ENCODE results near the gene FANCF.

Gene FANCF

DNA sequence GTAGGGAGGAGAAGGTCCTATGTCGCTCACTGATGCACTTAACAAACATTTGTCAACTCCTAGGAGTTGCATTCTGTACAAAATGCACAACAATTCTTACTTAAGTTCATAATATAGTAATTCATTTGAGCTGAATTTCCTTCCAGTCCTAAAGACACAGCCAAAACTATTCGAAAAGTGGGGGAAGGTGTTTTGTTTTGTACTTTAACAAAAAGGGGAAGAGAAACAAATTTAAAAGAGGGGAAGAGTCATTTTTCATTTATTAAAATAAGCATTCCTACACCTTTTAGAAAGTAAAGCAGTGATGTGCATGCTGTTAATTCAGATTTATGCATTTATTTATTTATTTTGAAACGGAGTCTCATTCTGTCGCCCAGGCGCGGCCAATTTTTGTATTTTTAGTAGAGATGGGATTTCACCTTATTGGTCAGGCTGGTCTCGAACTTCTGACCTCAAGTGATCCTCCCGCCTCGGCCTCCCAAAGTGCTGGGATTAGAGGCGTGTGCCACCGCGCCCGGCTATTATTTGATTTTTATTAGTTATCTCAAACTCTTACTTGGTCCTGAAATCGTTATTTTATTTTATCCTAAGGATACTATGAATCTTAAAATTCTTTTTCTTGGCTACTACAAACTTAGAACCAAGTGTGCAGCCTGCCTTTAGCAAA lies 1.1 kb upstream of the FANCF start:
- in situ Hi-C loops (cut with MboI; ENCODE audit: low sequenced_read_pairs), result no loop called here

DNA sequence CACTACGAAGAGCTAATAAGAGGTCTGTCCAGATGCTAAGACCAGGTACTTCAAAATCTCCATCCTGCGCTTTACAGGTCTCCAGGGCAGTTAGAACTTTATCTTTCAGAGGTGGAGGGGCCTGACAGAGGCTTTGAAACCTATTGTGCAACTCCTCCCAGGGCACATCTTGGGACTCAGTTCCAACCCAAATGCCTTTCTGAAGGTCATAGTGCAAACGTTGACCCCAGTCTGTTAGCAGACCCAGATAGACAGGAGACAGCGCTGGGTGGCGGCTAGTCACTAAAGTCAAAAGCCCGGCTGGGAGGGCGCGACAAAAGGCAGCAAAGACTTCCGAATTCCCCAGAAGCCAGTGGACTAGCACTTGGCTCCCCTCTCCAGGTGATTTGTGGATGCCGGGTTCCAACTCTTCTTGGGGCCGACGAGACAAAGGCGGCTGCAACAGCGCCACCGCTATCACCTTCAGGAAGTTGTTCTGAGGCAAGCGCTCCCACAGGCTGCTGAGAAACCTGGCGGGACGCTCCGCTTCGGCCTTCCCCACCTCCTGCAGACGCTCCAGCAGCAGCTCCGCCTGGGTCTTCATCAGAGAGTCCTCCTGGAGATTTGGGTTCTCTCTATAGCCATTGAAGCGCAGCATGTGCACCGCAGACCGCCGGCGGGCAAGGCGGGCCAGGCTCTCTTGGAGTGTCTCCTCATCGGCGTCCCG lies 728 bp downstream of the FANCF start:
- in situ Hi-C loops (cut with MboI; ENCODE audit: low sequenced_read_pairs), result no loop called here

DNA sequence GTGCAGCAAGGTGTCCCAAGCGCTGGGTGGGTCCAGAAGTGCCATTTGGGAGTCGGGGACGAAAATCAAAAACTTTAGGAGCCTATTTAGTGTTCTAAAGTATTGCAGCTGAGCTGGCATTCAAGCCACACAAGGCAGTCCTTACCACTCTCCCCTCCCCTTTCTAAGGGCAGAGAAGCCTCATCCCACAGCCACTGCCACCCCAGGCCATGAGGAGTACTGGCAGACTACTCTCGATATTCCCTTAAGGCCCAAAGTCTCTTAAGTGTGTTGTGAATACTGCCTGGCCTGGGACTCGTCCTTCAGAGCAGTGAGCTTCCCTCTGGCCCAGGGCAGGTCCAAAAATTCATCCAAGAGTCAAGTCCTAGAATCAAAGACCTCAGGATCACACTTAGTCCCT lies 7.8 kb downstream of the FANCF start:
- in situ Hi-C loops (cut with MboI; ENCODE audit: low sequenced_read_pairs), result no loop called here

DNA sequence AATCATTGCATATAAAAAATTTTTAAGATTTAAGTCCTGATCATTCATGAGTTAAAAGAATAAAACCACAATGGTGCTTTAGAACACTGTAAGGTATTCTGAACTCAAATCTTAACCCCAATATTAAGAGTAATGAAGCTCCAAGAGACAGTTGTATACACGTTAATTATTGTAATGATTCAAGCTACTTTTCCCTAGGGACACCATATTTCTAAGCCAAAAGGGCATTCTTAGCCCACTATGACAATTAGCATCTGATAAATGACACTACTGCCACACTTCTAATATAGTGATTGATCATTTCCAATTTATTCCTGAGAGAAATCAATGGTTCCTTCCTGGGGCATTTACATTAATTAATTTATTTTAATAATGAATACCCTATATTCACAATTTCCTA lies 21.7 kb downstream of the FANCF start:
- in situ Hi-C loops (cut with MboI; ENCODE audit: low sequenced_read_pairs), result no loop called here

DNA sequence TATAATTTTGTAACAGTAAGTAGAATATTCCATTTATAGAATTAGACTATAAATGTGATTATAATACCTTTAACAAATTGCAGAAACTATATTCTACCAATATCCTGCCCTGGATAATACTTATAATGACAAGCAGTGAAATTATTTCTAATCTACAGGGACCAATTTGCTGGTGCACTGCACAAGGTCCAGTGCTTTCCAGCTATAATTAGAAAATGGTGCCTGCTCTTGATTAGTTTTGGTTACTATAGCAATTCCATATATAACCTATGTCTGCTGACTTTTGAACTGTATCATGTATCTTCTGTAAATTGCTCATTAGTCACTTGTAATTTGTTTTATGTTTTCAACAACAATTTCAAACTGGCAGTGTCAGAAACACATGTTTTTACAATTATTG lies 23.1 kb downstream of the FANCF start:
- in situ Hi-C loops (cut with MboI; ENCODE audit: low sequenced_read_pairs), result no loop called here

DNA sequence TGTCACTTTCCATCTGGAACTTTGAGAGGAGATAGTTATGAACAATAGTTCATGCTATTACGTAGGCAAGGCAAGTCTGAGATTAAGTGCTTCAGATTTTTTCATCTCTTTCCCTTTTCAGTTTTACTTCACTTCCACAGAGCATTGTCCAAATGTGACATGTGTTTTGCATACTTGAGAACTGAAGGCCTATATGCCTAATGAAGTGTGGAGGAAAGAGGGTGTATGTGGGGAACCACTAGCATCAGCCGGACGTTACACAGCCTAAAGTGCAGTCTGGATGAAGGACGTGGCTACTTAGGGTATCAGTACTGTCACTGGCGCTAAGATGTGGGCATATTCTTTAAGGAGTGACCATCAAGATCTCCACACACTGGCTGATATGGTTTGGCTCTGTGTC lies 26.2 kb downstream of the FANCF start:
- in situ Hi-C loops (cut with MboI; ENCODE audit: low sequenced_read_pairs), result no loop called here

DNA sequence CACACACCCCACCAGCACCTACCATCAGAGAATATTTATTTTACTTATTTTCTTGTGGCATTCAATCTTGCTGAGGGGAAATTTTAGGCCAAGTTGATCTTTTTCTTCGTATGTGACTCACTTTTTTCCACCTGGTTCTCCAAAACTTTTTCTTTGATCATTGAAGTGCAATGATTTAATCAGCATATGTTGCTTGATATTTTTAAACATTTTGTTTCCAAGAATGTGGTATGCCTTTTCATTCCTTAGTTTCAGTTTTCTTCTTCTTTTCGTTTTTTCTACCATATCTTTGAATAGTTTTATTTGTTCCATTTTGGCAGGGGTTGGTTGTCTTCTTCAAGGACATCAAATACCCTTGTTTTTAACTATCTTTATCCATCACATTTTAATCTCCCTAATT lies 28.6 kb downstream of the FANCF start:
- in situ Hi-C loops (cut with MboI; ENCODE audit: low sequenced_read_pairs), result no loop called here

DNA sequence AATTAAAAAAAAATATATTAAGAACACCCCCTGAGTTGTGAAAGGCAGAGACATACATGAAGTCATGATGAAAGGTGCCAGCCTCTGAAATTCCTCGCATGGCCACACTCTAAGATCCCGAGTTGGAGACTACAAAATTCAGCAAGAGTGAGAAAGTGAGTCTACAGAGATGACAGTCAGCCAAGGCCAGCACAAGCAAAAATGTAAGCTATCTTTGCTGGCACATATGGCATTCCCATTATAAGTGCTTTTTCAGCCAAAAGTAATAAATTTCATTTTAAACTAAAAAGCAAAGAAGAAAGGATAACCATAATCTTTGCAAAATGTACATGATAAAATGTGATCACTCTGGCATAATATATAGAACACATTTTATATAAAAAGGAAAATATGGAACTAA lies 40.6 kb downstream of the FANCF start:
- in situ Hi-C loops (cut with MboI; ENCODE audit: low sequenced_read_pairs), result no loop called here

DNA sequence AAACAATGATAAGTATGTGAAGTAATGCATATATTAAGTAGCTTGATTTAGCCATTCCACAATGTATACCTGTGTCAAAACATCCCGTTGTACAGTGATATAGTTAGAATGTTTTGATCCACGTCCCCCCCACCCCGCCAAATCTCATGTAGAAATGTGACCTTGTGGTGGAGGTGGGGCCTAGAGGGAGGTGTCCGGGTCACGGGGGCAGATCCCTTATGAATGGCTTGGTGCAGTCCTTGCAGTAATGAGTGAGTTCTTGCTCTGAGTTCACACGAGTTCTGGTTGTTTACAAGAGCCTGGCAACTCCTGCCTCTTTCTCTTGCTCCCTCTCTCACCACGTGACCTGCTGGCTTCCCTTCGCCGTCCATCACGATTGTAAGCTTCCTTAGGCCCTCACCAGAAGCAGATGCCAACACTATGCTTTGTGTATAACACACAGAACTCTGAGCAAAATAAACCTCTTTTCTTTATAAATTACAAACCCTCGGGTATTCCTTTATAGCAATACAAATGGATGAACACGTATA lies 41.6 kb downstream of the FANCF start:
- in situ Hi-C loops (cut with MboI; ENCODE audit: low sequenced_read_pairs), result no loop called here

DNA sequence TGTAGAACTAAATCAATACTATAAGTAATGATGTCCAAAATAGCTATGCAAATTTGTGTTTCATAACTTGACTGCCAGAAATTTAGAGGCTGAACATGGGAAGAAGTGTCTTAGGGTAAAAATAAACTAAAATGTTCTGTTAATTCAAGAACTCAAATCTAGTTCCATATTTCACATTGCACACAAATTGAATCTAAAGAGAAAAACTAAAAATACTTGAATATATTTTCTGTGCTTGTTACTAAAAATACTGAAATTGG lies 43.5 kb downstream of the FANCF start:
- in situ Hi-C loops (cut with MboI; ENCODE audit: low sequenced_read_pairs), result no loop called here

DNA sequence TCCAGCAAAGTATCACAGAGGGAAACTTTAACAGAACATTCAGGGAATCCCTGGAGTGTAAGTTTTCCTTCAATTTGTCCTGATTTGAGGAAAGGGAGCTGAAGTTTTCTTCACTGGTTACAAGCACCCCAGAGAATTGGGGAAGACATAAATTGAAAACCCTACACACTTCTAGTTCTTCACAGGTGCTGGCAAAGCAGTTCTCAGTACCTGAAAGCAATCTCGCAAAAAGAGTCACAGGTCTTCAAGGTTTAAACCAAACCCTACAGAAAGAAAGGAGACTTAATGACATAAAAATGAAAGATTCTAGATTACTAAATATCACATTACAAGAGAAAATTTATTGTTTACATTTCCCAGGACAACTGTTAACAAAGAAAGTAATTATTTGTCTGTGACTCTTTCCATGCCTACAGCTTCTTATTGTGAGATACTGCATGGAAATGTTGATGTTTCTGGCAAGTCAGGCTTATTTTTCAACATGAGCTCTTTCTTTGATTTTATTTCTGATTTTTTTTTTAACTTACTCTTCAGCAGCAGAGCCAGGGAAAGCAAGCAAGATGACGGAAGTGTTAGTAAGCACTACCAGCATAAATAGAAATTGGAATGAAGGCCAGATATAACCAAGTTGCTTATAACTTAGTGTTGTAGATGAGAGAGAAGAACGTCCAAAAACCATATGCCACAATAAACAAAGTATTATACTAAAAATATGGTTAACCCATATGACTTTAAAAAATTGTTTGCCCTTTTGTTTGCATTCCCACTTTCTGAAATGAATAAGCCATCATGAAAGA lies 44.1 kb downstream of the FANCF start:
- in situ Hi-C loops (cut with MboI; ENCODE audit: low sequenced_read_pairs), result no loop called here

DNA sequence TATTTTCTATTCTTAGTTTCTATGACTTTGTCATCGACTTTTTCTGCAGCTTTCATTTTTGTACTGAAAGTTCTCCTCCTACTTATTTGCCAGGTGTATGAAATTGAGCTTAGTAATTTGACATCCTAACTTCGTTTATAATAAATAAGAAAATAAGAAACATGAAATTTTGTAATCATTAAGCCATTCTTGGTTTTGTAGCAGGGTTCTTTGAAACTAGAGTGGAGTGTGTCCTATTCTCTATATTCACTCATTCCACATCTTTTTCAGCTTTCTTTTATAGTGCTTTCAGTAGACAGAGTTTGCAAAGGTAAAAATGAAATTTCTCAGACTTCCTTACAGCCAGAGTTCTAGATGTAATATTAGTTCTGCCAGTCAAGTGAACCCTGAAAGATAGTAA lies 47.8 kb downstream of the FANCF start:
- in situ Hi-C loops (cut with MboI; ENCODE audit: low sequenced_read_pairs), result no loop called here

Measured in HL-60/S4 (cell line).